NT2/D1 (cell line): ENCODE measurements around the gene SSTR3.

ENCODE experiments used
- SUZ12 ChIP-seq: IDR thresholded peaks from 2 replicates; pipeline ENCODE4 v1.6.1; 2011; ENCODE audit not compliant: insufficient read length, insufficient read depth; ENCODE audit errors: extremely low read depth
- YY1 ChIP-seq: IDR thresholded peaks from 2 replicates; pipeline ENCODE4 v1.6.1; 2011; ENCODE audit not compliant: insufficient read length, insufficient read depth
- ZNF274 ChIP-seq: IDR thresholded peaks from 2 replicates; pipeline ENCODE4 v1.6.1; 2011; ENCODE audit warnings: mild to moderate bottlenecking, low read depth, low read length

DNA sequence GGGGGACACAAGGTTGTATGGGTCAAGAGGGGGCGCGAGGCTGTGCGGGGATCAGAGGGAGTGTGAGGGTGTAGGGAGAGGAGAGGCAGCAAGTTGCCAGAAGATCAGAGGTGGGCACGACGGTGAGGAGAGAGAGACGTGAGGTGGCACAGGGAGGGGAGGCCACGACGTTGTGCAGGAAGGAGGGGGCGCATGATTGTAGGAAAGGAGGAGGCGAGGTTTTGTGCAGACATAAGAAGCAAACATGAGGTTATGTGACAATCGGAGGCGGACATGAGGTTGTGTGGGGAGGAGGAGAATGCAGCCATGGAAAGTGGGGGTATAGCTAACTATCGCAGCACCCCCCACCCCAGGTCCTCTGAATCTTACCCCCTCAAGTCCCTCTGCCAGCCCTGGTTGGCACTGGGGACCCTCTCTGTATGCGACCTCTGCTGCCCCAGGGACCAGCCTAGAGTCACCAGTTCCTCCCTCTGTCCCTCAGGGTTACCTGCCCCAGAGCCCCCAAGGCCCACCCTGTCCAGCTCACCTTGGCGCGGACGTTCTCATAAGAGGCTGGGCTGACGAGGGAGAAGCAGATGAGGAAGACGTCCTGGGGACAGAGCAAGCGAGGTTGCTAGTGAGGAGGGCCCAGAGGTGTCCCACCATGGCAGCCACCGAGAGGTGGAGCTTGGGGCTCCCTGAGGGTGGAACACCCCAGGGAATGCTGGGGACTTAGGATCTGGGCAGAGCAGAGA, 19.3 kb upstream of the SSTR3 start:
- TF ChIP-seq ZNF274, result no peak
- TF ChIP-seq YY1, result no peak
- TF ChIP-seq SUZ12, result no peak
